ENCODE data around the gene MBD3L2B. TPM values are rescaled to one million over a fixed set of nuclear protein-coding genes. Genes with fewer than 3 reads are reported as not detected.

Gene MBD3L2B
- total and polyA plus RNA-seq, 2 donors (not counting 3 experiments of a cell fraction or from before 2014, with no cell fraction given) = not detected

DNA sequence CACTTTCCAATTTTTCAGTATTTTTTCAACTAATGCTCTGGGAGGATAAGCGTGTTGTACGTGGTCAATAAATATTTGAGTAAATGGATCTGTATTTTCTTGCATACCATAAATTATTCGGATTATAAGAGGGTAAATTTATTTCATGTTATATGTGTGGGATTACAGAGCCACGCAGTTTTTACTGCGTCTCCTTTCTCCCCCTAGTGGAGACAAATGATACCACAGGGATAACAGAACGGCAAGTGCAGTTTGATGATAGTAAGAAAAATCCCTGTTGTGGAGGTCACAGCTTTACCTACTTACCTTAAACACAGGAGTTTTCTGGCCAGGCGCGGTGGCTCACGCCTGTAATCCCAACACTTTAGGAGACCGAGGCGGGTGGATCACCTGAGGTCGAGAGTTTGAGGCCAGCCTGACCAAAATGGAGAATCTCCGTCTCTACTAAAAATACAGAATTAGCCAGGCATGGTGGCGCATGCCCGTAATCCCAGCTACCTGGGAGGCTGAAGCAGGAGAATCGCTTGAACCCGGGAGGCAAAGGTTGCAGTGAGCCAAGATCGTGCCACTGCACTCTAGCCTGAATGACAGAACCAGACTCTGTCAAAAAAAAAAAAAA is 16.8 kb downstream of the MBD3L2B start:
- DNase-seq (ENCODE audit: low read depth, low spot score) (peak; percentile 36), FAIRE-seq (peak; percentile 89)
- no peak overlapping the region for H3K9ac ChIP-seq (replicated peaks; ENCODE audit: extremely low read depth, insufficient read depth, low read length)
- no peaks in the 10 kb centered on the region for H4K20me1 ChIP-seq (replicated peaks; ENCODE audit: control insufficient read depth, extremely low read depth, insufficient read depth, low read length)
- H3K4me2 ChIP-seq (ENCODE audit: insufficient read depth, low read length) = no peak overlapping the region
- H3K27ac ChIP-seq (ENCODE audit: insufficient read depth, low read depth, low read length) = no peak overlapping the region
- no peak for TF ChIP-seq POLR2A (IDR thresholded peaks at IDR 0.05; ENCODE audit: low read depth, low read length)
- peak; percentile 49 to 61 for TF ChIP-seq CTCF (IDR thresholded peaks at IDR 0.05; ENCODE audit: extremely low read depth in 1 of 2, insufficient read depth in 1 of 2, low read depth in 1 of 2, low read length in 2 of 2)
- H3K36me3 ChIP-seq (ENCODE audit: control insufficient read depth in 2 of 2, extremely low read depth in 1 of 2, insufficient read depth in 2 of 2, low read length in 2 of 2) = no peaks in the 10 kb centered on the region
- intact Hi-C loops (cut with micrococcal nuclease) = no loop called here
- dilution Hi-C loops (cut with MboI; ENCODE audit: extremely low pct_ligation_motif_present, low sequenced_read_pairs) = no loop called here
- H3K79me2 ChIP-seq (ENCODE audit: control insufficient read depth, insufficient read depth, low read length) = no peaks in the 10 kb centered on the region
- H3K4me3 ChIP-seq (replicated peaks in 1 of 3; ENCODE audit: insufficient read depth in 1 of 3, low read depth in 1 of 3, low read length in 3 of 3) = no peak overlapping the region
- POLR2A ChIA-PET = no interaction called here
- CTCF ChIA-PET = no interaction called here
- no peaks in the 10 kb centered on the region for H3K9me3 ChIP-seq (replicated peaks; ENCODE audit: control insufficient read depth, insufficient read depth, low read length)
- H3K27me3 ChIP-seq (ENCODE audit: control insufficient read depth in 2 of 2, insufficient read depth in 2 of 2, low read length in 2 of 2) = no peaks in the 10 kb centered on the region
- BruUV-seq (replicated peaks) = no TSS peak
- H3K9me1 ChIP-seq (replicated peaks; ENCODE audit: control insufficient read depth, extremely low read depth, insufficient read depth, low read length) = no peaks in the 10 kb centered on the region
- no peaks in the 10 kb centered on the region for H3K4me1 ChIP-seq (ENCODE audit: control insufficient read depth, extremely low read depth, insufficient read depth, low read length)
- H2AFZ ChIP-seq (ENCODE audit: low read depth, low read length) = no peak overlapping the region

- Histone ChIP-seq H3K4me3 (replicated peaks in 1 of 3; ENCODE audit: insufficient read depth in 1 of 3, low read depth in 1 of 3, low read length in 3 of 3) (no peak overlapping the region), H3K4me1 (ENCODE audit: control insufficient read depth, extremely low read depth, insufficient read depth, low read length) (no peaks in the 10 kb centered on the region), H2AFZ (ENCODE audit: low read depth, low read length) (no peak overlapping the region), H3K27me3 (ENCODE audit: control insufficient read depth in 2 of 2, insufficient read depth in 2 of 2, low read length in 2 of 2) (no peaks in the 10 kb centered on the region), H4K20me1 (replicated peaks; ENCODE audit: control insufficient read depth, extremely low read depth, insufficient read depth, low read length) (no peaks in the 10 kb centered on the region), H3K27ac (ENCODE audit: insufficient read depth, low read depth, low read length) (no peak overlapping the region), H3K4me2 (ENCODE audit: insufficient read depth, low read length) (no peak overlapping the region), H3K79me2 (ENCODE audit: control insufficient read depth, insufficient read depth, low read length) (no peaks in the 10 kb centered on the region), H3K9ac (replicated peaks; ENCODE audit: extremely low read depth, insufficient read depth, low read length) (no peak overlapping the region), H3K36me3 (ENCODE audit: control insufficient read depth in 2 of 2, extremely low read depth in 1 of 2, insufficient read depth in 2 of 2, low read length in 2 of 2) (no peaks in the 10 kb centered on the region), H3K9me3 (replicated peaks; ENCODE audit: control insufficient read depth, insufficient read depth, low read length) (no peaks in the 10 kb centered on the region), H3K9me1 (replicated peaks; ENCODE audit: control insufficient read depth, extremely low read depth, insufficient read depth, low read length) (no peaks in the 10 kb centered on the region)
- no TSS peak for BruUV-seq (replicated peaks)
- no peak for DNase-seq (ENCODE audit: low read depth, low spot score)
- ChIA-PET POLR2A (no interaction called here), CTCF (interaction anchor here (0.6 kb wide), 1 partner anchor 13 kb away, joined by 3 read pairs; no protein-coding TSS in a partner anchor)
- TF ChIP-seq CTCF (IDR thresholded peaks at IDR 0.05; ENCODE audit: extremely low read depth in 1 of 2, insufficient read depth in 1 of 2, low read depth in 1 of 2, low read length in 2 of 2) (no peak), FOS (IDR thresholded peaks at IDR 0.05; ENCODE audit: borderline replicate concordance, insufficient read depth, low read length) (no peak), JUN (IDR thresholded peaks at IDR 0.05; ENCODE audit: borderline replicate concordance, insufficient read depth, insufficient read length, low read depth) (no peak), GATA2 (IDR thresholded peaks at IDR 0.05; ENCODE audit: insufficient read depth, insufficient read length, low read depth, low read length) (no peak), EZH2 (IDR thresholded peaks at IDR 0.05; ENCODE audit: borderline replicate concordance, low read depth, low read length, severe bottlenecking) (no peak), MYC (IDR thresholded peaks at IDR 0.05; ENCODE audit: low read depth, low read length) (no peak), POLR2AphosphoS5 (IDR thresholded peaks at IDR 0.05; ENCODE audit: insufficient read depth, low read depth, low read length) (no peak), POLR2A (IDR thresholded peaks at IDR 0.05; ENCODE audit: low read depth, low read length) (no peak)
- TF ChIP-seq, protein P1, sequence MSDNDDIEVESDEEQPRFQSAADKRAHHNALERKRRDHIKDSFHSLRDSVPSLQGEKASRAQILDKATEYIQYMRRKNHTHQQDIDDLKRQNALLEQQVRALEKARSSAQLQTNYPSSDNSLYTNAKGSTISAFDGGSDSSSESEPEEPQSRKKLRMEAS (IDR thresholded peaks at IDR 0.05; ENCODE audit: insufficient read depth, insufficient read length) = no peak
- intact Hi-C loops (cut with micrococcal nuclease) (no loop called here), dilution Hi-C loops (cut with MboI; ENCODE audit: extremely low pct_ligation_motif_present, low sequenced_read_pairs) (no loop called here)
- FAIRE-seq = no peak
Observed at GRCh38 chr19:7000816-7001215, 20.4 kb downstream of the MBD3L2B start.
